LNCAP (cell line): ENCODE data around the gene B3GALT5.

Experiments
- TF ChIP-seq, protein P1 (sequence below): fragments of 450-650 bp; IDR thresholded peaks from 2 replicates; pipeline ENCODE4 v1.5.1; 2017; ENCODE audit warnings: mild to moderate bottlenecking

B3GALT5 gene

DNA sequence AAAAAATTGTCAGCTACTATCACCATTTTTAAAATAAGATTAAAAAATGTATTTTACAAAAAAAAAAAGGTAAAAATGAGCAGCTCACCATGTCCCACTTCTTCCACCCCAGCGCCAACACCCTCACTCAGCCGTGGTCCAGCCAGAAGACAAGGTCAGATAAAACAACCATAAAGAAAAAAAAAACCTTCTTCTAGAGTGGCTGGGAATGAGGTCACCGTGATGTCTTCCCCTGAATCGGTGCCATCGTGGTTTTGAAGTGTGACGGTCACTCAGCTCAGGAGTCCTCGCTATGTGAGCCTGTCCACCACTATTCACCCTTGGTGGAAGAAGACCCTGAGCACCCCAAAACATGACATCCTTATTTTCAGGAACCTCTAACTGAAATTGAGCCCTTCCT is 38.1 kb downstream of the B3GALT5 start:
- TF ChIP-seq, protein P1, sequence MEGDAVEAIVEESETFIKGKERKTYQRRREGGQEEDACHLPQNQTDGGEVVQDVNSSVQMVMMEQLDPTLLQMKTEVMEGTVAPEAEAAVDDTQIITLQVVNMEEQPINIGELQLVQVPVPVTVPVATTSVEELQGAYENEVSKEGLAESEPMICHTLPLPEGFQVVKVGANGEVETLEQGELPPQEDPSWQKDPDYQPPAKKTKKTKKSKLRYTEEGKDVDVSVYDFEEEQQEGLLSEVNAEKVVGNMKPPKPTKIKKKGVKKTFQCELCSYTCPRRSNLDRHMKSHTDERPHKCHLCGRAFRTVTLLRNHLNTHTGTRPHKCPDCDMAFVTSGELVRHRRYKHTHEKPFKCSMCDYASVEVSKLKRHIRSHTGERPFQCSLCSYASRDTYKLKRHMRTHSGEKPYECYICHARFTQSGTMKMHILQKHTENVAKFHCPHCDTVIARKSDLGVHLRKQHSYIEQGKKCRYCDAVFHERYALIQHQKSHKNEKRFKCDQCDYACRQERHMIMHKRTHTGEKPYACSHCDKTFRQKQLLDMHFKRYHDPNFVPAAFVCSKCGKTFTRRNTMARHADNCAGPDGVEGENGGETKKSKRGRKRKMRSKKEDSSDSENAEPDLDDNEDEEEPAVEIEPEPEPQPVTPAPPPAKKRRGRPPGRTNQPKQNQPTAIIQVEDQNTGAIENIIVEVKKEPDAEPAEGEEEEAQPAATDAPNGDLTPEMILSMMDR: no peak

DNA sequence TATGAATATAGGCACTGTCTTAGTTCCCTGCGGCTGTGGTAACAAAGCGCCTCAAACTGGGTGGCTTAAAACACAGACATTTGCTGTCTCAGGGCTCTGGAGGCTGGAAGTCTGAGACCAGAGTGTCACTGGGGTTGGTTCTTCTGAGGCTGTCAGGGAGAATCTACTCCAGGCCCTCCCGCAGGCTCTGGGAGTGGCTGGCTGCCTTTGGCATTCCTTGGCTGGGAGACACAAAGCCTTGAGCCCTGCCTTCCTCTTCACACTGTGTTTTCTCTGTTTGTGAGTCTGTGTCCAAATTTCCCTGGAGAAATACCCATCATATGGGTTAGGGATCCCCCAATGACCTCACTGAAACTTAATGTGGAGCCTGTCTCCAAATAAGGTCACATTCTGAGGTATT is 38.5 kb downstream of the B3GALT5 start:
- TF ChIP-seq, protein P1: no peak

- TF ChIP-seq, protein P1: no peak
These were observed 42.2 kb downstream of the B3GALT5 start for GRCh38 chr21:39654951-39655350.

DNA sequence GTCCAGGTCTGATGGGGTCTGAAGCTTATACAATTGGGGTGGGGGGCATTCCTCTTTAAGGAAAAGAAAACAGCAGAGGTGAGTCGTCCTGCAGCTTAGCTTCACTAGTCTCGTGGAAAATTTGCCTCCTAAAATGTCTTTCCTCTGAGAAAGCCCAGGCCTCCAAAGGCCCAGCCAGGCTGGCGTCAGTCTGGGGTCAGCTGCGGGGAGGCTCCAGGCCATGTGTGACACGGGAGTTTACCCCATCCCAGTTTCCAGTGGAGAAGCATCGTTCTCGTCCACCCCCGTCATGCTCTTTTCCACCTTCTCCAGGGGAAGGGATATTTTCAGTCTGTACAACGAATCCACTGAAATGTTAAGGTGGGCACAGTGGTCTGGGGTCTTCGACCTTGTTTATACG is 42.8 kb downstream of the B3GALT5 start:
- TF ChIP-seq, protein P1: no peak

- TF ChIP-seq, protein P1: no peak
These were observed 43.5 kb downstream of the B3GALT5 start for GRCh38 chr21:39656209-39656608.

DNA sequence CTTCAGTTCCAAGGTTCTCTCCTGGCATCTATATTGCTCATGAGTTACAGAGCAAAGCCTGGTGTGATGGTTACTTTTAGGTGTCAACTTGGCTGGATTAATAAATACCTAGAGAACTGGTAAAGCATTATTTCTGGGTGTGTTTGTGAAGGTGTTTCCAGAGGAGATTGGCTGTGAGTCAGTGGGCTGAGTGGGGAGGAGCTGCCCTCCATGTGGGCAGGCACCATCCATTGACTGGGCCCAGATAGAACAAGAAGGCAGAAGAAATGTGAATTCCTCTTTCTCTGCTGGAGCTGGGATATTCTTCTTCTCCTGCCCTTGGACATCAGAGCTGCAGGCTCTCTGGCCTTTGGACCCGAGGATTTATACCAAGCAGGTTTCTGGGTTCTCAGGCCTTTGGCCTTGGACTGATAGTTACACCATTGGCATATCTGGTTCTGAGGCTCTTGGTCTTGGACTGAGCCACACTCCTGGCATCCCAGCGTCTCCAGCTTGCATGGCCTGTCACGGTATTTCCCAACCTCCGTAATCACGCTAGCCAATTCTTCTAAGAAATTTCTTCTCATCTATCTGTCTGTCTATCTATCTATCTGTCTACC is 44.5 kb downstream of the B3GALT5 start:
- TF ChIP-seq, protein P1: no peak

DNA sequence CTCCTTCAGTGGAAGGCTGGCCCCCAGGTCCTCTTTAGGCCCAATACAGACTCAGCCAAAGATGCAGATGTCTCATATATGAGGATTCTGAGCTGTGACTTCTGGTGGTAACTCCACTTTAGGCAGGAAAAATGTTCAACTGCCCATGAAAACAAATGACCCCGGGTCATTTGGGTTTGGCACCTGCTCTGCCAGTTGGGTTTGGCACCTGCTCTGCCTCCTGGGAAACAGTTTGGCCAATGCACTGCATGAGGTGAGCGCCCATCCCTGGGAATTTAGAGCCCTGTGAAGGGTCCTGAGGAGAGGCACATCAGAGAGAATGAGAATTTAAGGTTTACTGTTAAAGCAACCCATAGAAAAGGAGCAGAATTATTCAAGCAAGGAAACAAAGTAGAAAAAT is 45.3 kb downstream of the B3GALT5 start:
- TF ChIP-seq, protein P1: no peak
